ENCODE results near the gene CCAR1.
"Not testable (repeated sequence)": the region's sequence is repeated elsewhere in the genome, so short reads cannot be mapped to it uniquely, and the experiment has no call there.

CCAR1 gene

DNA sequence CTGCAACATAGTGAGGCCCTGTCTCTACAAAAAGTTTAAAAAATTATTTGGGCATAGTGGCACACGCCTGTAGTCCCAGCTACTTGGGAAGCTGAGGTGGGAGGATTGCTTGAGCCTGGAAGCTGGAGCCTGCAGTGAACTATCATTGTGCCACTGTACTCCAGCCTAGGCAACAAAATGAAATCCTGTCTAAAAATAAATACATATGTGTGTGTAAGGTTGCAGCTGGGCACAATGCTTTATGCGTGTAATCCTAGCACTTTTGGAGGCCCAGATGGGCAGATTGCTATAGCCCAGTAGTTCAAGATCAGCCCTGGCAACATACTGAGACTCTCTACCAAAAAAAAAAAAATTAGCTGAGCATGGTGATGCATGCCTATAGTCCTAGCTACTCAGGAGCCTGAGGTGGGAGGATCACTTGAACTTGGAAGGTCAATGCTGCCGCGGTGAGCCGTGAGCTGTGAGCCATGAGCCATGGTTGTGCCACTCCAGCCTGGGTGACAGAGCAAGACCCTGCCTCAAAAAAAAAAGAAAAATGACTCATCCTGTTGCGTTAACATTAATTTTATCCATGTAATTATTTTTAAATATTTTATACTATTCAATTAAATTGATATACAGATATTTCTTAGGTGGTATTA lies 38.3 kb downstream of the CCAR1 start:
- no peak for DNase-seq

GRCh38 chr10:68759967-68760366 lies 38.9 kb downstream of the CCAR1 start:
- no peak for DNase-seq

- DNase-seq = not testable (repeated sequence)
Measured at GRCh38 chr10:68767407-68767806, 46.4 kb downstream of the CCAR1 start.

DNA sequence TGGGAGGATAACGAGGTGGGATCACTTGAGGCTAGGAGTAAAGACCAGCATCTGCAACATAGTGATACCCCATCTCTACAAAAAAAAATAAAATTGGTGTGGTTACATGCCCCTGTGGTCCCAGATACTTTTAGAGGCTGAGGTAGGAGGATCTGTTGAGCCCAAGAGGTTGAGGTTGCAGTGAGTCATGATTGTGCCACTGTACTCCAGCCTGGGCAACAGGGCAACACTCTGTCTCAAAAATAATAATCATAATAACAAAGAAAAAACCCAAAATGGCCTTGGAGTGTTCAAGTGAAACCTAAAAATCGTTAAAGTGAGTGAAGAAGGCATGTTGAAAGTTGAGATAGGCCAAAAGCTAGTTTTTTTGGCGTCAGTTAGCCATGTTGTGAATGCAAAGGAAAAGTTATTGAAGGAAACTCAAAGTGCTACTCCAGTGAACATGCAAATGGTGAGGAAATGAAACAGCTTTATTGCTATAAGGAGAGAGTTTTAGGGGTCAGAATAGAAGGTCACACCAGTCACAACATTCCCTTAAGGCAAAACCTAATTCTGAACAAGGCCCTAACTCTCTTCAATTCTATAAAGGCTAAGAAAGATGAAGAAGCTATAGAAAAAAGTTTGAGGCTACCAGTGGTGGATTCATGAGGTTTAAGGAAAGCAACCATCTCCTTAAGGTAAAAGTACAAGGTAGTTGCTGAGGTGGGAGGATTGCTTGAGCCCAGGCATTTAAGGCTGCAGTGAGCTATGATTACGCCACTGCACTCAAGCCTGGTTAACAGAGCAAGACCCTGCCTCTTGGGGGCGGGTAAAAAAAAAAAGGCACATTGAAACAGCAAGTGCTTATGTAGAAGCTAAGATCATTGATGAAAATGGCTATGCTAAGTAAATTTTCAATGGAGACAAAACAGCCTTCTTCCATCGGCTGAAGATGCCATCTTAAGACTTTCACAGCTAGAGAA lies 60.9 kb downstream of the CCAR1 start:
- no peak for DNase-seq

DNA sequence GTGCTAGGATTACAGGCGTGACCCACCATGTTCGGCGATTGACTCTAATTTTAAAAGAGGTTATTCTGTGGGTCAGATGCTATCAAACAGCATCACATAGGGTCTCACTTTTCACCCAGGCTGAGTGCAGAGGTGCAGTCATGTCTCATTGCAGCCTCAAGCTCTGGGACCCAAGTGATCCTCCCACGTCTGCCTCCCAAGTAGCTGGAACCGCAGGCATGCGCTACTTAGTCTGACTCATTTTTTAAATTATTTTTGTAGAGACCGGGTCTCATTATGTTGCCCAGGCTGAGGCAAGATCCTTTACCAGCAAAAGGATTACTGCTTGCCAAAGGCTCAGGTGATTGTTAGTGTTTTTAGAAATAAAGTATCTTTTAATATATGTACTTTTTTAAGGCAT lies 63.4 kb downstream of the CCAR1 start:
- no peak for DNase-seq

DNA sequence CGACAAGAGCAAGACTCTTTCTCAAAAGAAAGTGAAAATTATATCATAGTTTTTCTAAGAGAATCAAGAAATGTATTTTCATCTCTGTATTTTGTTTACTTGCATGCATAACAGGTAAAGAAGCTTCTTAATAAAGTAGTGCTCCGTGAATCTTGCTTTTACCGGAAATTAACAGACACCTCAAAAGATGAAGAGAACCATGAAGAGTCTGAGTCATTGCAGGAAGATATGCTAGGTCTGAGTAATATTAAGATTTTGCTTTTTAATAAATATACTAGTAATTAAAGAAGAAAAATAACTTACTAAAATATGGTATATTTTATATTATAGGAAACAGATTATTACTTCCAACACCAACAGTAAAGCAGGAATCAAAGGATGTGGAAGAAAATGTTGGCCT lies 66.8 kb downstream of the CCAR1 start:
- no peak for DNase-seq

- no peak for DNase-seq
Measured at GRCh38 chr10:68790476-68790875, 69.4 kb downstream of the CCAR1 start.

GRCh38 chr10:68792115-68792514 lies 71.1 kb downstream of the CCAR1 start:
- no peak for DNase-seq

DNA sequence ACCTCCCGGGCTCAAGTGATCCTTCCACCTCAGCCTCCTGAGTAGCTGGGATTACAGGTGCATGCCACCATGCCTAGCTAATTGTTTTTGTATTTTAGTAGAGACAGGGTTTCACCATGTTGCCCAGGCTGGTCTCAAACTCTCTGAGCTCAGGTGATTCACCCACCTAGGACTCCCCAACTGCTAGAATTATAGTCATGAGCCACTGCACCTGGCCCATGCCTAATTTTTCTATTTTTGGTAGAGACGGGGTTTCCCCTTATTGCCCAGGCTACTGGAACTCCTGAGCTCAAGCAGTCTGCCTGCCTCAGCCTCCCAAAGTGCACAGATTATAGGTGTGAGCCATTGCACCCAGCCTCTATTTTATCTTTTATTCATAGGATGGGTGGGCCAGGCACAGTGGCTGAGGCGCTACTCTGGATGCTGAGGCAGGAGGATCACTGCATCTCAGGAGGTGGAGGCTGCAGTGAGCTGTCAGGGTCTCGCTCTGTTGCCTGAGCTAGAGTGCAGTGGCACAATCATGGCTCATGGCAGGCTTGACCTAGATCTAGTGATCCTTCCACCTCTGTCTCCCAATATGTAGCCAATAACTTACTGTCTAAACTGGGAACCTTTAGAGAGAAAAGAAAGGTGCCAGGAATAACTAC lies 75.0 kb downstream of the CCAR1 start:
- no peak for DNase-seq

GRCh38 chr10:68796605-68797004 lies 75.6 kb downstream of the CCAR1 start:
- no peak for DNase-seq

DNA sequence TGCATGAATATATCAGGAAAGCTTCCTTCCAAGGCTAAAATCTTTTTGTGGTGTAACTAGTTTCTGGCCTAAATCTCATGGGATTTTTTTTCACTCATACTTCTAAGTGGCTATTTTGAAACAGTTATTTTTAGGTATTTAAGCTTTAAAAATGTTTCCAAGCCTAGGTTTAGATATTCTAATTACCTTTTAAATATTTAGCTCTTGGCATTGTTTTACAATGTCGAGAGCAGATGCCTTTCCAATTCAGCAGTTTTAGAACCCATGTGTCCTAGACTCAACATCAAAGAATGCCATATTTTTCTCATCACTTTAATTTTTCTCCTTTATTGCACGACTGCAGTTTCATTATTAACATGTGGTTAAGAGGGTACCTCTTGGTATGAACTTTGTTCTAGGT lies 79.2 kb downstream of the CCAR1 start:
- no peak for DNase-seq

GRCh38 chr10:68804692-68805091 lies 83.7 kb downstream of the CCAR1 start:
- DNase-seq = no peak

- not testable (repeated sequence) for DNase-seq
Measured at GRCh38 chr10:68810830-68811229, 89.8 kb downstream of the CCAR1 start.

- DNase-seq = no peak
Measured at GRCh38 chr10:68811314-68812009, 90.4 kb downstream of the CCAR1 start.

DNA sequence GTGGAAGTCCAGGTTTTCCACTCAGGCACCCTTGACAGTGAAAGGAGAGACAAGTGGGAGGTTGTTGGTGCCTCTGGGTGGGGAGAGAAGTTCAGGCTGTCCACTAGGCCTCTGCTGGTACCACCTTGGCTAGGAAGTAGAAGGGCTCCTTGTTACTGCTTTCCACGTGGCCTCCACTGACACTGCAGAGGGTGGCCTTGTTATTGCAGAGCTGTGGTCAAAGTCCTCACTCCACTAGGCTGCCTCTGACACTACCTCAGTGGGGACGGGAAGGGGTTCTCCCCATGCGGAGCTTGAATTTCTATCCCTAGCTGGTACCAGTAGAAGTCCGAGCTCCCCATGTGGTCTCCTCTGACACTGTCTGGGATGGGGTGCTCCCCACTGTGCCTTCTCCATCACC lies 91.4 kb downstream of the CCAR1 start:
- DNase-seq = no peak

DNA sequence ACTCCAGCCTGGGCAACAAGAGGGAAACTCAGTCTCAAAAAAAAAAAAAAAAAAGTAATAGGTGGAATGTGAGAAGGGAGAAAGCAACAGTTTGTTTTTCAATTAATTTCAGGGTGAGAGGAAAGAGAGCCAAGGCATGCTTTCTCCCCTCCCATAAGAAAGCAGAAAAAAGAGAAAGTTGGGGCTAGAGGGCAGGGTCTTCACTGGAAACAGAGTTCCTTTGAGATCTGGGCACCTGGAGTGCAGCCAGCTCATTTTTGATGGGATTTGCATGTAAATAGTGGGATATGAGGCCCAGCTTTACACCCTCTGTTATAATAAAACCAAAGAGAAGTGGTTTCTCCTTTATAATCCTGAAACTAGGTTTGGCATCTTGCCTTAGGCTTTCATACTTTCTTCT lies 92.5 kb downstream of the CCAR1 start:
- no peak for DNase-seq

DNA sequence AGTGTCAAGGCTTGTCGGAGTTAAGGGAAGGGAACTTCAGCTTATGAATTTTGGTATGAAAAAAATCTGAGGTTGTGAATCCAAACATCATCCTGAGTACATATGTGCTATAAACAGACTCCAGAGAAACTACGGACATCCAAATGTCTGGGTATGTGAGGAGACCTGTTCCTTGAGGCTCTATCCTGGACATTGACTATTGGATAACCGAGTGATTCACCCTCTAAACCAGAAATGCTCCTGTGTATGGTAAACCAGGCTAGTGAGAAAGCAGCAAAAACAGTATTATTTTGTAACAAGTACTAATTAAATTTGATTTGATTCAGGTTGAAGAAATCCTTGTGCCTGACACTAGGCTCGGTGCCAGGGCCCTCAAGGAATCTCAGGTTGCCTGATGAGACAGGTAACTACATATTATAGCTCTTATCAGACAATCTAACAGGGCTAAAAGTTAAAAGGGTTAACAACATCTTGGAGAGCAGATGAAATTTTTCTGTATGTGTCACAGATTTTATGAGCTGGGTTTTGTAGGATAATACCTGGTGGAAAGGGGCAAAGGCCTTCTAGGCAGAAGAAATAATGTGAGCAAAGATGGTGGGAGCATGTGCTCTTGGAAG lies 95.9 kb downstream of the CCAR1 start:
- DNase-seq = no peak

DNA sequence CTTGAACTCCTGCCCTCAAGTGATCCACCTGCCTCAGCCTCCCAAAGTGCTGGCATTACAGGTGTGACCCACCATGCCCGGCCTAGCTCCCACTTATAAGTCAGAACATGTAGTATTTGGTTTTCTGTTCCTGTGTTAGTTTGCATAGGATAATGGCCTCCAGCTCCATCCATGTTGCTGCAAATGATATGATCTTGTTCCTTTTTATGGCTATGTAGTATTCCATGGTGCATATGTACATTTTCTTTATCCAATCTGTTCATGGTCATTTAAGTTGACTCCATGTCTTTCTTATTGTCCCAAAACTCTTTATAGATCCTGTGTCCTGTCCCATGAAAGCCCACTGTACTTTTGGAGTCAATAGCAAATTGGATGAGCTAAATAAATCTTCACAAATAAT lies 99.3 kb downstream of the CCAR1 start:
- not testable (repeated sequence) for DNase-seq

DNA sequence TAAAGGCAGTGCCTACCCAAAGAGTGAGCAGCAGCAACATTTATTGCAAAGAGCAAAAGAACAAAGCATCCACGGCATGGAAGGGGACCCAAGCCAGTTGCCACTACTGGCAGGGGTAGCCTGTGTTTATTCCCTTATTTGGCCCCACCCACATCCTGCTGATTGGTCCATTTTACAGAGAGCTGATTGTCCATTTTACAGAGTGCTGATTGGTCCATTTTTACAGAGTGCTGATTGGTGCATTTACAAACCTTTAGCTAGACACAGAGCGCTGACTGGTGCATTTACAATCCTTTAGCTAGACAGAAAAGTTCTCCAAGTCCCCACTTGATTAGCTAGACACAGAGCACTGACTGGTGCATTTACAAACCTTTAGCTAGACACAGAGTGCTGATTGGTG lies 101.6 kb downstream of the CCAR1 start:
- not testable (repeated sequence) for DNase-seq

- peak; percentile 74 for DNase-seq
Measured at GRCh38 chr10:68826764-68827591, 105.9 kb downstream of the CCAR1 start, which contains the start of gene STOX1. Gene STOX1, plus strand, starts transcription at chr10:68827531. Its CDS starts 93 bp downstream, at chr10:68827624.

DNA sequence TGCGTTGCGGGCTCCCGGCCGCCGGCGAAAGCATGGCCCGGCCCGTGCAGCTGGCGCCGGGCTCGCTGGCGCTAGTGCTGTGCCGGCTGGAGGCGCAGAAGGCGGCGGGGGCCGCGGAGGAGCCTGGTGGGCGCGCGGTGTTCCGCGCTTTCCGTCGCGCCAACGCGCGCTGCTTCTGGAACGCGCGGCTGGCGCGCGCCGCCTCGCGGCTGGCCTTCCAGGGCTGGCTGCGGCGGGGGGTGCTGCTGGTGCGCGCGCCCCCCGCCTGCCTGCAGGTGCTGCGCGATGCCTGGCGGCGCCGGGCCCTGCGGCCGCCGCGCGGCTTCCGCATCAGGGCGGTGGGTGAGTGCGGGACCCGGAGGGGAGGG lies 106.5 kb downstream of the CCAR1 start:
- DNase-seq = not testable (repeated sequence)
